Retinal pigment epithelial cell (primary cell): ENCODE measurements around the gene CA9.

Experiments
- DNase-seq: peaks from one replicate; pipeline ENCODE4 v3.0.0-alpha.2; 2010; ENCODE audit warnings: low read depth
- H3K4me3 ChIP-seq: 2 replicates; pipeline ENCODE4 v1.5.1; 2011; ENCODE audit warnings: mild to moderate bottlenecking, low read length, control low read depth, moderate library complexity
- CTCF ChIP-seq: conservative IDR thresholded peaks from 2 replicates; pipeline ENCODE4 v1.5.1; 2011; ENCODE audit warnings: low read depth, low read length, control low read depth, inconsistent platforms

Gene CA9

DNA sequence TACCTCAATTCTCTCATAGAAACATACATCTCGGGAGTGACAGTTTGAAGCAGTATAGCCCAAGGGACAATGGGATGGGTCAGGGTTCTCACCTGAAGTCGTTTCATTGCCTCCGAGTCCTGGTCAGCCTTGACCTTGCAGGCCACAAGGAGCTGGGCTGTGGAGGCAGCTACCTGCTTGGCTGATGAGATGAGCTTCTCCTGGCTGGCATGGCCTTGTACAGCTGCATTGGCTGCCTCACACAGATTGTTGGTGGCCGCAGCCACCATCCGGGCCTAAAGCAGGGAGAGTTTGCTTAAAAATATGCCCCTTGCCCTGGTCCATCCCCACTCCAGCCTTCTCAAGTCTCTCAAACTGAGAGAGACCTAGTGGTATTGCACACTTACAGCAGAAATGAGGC, 24.5 kb downstream of the CA9 start:
- no peak for TF ChIP-seq CTCF
- H3K4me3 ChIP-seq, result no peak overlapping the region
- DNase-seq, result no peak

- TF ChIP-seq CTCF, result no peak
- no peak for DNase-seq
- no peak overlapping the region for H3K4me3 ChIP-seq
Measured at GRCh38 chr9:35700031-35700430, 26.3 kb downstream of the CA9 start.

- no peak overlapping the region for H3K4me3 ChIP-seq
- DNase-seq, result no peak
- no peak for TF ChIP-seq CTCF
Measured at GRCh38 chr9:35700942-35701341, 27.2 kb downstream of the CA9 start.

DNA sequence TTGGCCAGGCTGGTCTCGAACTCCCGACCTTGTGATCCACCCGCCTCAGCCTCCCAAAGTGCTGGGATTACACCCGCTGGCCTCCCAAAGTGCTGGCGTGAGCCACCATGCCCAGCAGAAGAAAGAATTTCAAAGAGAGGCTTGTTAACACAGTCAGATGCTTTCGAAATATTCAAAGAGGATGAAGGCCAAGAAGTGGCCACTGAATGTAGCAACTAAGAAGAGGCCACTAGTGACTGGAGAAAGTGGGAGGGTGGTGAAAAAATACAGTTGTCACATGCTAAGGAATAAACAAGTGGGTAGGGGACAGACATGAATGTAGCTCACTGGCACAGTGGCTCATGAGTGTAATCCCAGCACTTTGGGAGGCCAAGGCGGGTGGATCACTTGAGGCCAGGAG, 29.0 kb downstream of the CA9 start:
- no peak overlapping the region for H3K4me3 ChIP-seq
- DNase-seq, result no peak
- no peak for TF ChIP-seq CTCF

DNA sequence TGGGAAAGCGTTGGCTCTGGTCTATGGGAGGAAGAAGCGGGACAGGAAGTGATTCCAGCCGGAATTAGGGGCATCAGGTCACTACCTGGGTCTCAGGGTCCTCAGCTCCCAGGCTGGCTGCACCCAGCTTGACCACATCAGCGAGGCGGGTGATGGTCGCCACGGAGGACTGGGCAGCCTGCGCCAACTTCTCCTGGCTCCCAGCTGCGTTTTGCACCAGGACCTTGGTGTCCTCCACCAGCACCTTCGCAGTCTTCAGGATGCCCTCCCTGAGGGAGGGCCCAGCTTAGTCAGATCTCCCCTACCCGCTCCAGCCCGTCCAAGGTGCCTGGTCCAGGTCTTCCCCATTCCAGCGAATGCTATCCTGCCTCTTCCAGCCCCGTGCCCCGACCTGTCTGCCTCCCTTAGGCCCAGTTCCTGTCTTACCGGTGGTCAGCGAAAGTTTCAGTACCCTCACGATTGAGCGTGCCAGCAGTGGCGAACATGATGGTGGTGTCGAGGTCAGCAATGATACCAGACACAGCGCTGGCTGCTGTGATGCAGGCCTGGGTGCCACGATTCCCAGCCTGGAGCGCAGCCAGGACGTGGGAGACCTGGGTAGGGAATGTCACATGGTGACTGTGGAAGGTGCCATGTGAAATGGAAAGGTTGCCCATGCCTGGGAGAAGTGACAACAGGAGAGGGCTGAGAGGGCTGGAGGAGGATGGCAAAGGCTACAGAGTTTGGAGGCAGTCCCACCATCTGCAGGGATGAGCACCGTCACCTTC, 30.4 kb downstream of the CA9 start:
- no peak overlapping the region for H3K4me3 ChIP-seq

DNA sequence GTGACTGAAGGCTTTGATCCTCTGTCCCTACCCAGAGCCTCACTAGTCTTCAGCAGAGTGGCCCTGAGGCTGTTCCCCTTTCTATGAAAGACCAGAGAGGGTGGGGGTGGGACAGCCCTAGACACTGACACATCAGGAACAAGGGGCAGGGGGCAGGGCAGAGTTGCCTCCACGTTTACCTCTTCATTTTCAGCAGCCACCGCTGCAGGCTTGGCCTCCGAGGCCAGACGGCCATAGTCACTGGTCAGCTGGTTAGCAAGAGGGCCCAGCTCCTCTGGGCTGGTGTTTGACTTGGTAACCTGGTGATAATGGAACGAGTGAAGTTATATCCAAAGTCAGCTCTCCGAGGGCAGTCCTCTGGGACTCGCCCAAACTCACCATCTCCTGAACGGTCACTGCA, 31.6 kb downstream of the CA9 start:
- H3K4me3 ChIP-seq, result no peak overlapping the region
- TF ChIP-seq CTCF, result no peak
- DNase-seq, result no peak

More for the DNA sequence above, 30.4 kb downstream of the CA9 start:
- no peak for TF ChIP-seq CTCF
- no peak for DNase-seq

DNA sequence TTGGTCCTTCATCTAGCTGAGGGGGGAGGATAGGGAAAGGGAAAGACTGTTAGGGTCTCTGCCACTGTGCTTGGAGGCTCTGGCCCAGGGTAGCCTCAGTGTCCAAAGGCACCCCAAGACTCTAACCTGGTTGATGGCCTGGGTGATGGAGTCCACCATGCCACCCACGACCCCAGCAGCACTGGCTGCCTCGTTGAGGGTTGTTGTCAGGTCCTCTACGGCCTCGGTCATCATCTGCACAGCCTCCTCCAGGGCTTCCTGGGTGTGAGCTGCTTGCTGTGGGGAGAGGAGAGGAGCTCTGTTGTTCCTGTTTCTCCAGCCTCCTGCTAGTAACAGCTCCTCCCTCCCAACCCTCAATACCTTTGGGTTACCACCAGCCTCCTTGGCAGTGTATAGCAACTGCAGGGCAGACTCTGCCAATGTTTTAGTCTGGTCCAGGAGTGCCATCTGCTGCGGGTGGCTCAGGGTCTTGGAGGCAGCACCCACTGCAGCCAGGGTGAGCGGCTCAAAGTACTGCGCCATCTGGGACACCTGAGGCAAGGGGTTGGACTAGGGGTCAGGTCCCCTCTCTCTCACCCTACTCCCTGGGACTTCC, 32.2 kb downstream of the CA9 start:
- H3K4me3 ChIP-seq, result no peak overlapping the region
- no peak for TF ChIP-seq CTCF
- DNase-seq, result no peak
